Astrocyte (in vitro differentiated cells and primary cell): ENCODE data around the gene GSE1. TPM values are rescaled to one million over a fixed set of nuclear protein-coding genes. Genes with fewer than 3 reads are reported as not detected.

ENCODE experiments used
- DNase-seq: peaks from one replicate; pipeline ENCODE4 v3.0.0-alpha.2; 2010; ENCODE audit warnings: low read depth
- FAIRE-seq: peaks from 2 replicates; lab custom pipeline; 2011; peaks lifted over from hg19 to GRCh38; lab: Jason Lieb, UNC
- H2AFZ ChIP-seq: 2 replicates; pipeline ENCODE4 v1.6.0; 2012; ENCODE audit warnings: low read depth, low read length, inconsistent platforms
- H3K27ac ChIP-seq: 2 replicates; pipeline ENCODE4 v1.5.1; 2011; ENCODE audit warnings: low read depth, low read length, inconsistent platforms
- H3K27me3 ChIP-seq: 2 replicates; pipeline ENCODE4 v1.6.0; 2011; ENCODE audit warnings: low read length, inconsistent platforms; ENCODE audit not compliant: insufficient read depth
- H3K36me3 ChIP-seq: 2 replicates; pipeline ENCODE4 v1.5.1; 2011; ENCODE audit warnings: low read length, inconsistent platforms; ENCODE audit not compliant: insufficient read depth
- H3K4me1 ChIP-seq: 2 replicates; pipeline ENCODE4 v1.5.1; 2011; ENCODE audit warnings: low read length, inconsistent platforms; ENCODE audit not compliant: insufficient read depth
- H3K4me2 ChIP-seq: 2 replicates; pipeline ENCODE4 v1.6.0; 2012; ENCODE audit warnings: low read length, inconsistent platforms
- H3K4me3 ChIP-seq: 2 replicates; pipeline ENCODE4 v1.5.1; 2011; ENCODE audit warnings: low read depth, mild to moderate bottlenecking, low read length, inconsistent platforms; ENCODE audit not compliant: insufficient read depth
- H3K79me2 ChIP-seq: 2 replicates; pipeline ENCODE4 v1.6.0; 2012; ENCODE audit warnings: mild to moderate bottlenecking, low read length, inconsistent platforms; ENCODE audit not compliant: insufficient read depth
- H3K9ac ChIP-seq: 2 replicates; pipeline ENCODE4 v1.6.0; 2012; ENCODE audit warnings: mild to moderate bottlenecking, low read length, inconsistent platforms
- H3K9me3 ChIP-seq: 2 replicates; pipeline ENCODE4 v1.5.1; 2012; ENCODE audit warnings: low read depth, mild to moderate bottlenecking, low read length, inconsistent platforms; ENCODE audit not compliant: insufficient read depth
- H4K20me1 ChIP-seq: 2 replicates; pipeline ENCODE4 v1.6.0; 2012; ENCODE audit warnings: low read length, inconsistent platforms; ENCODE audit not compliant: insufficient read depth
- H3K27ac Mint-ChIP-seq: one replicate; pipeline ENCODE4 v1.8.0; 2021; ENCODE audit warnings: mild to moderate bottlenecking, mixed read lengths; ENCODE audit not compliant: unreplicated experiment
- H3K27me3 Mint-ChIP-seq: one replicate; pipeline ENCODE4 v1.8.0; 2021; ENCODE audit warnings: low read depth, mixed read lengths; ENCODE audit not compliant: unreplicated experiment
- H3K36me3 Mint-ChIP-seq: one replicate; pipeline ENCODE4 v1.8.0; 2021; ENCODE audit warnings: low read depth, mixed read lengths; ENCODE audit not compliant: unreplicated experiment
- H3K4me1 Mint-ChIP-seq: one replicate; pipeline ENCODE4 v1.8.0; 2021; ENCODE audit warnings: low read depth, mixed read lengths; ENCODE audit not compliant: unreplicated experiment
- H3K4me3 Mint-ChIP-seq: one replicate; pipeline ENCODE4 v1.8.0; 2021; ENCODE audit warnings: mild to moderate bottlenecking, moderate library complexity, mixed read lengths; ENCODE audit not compliant: unreplicated experiment
- H3K9me3 Mint-ChIP-seq: one replicate; pipeline ENCODE4 v1.8.0; 2021; ENCODE audit warnings: mild to moderate bottlenecking, mixed read lengths; ENCODE audit not compliant: unreplicated experiment
- CTCF ChIP-seq: IDR thresholded peaks from 2 replicates; pipeline ENCODE4 v1.5.1; 2011; ENCODE audit warnings: low read depth, mild to moderate bottlenecking, inconsistent platforms, low read length, moderate library complexity; ENCODE audit not compliant: insufficient read depth
- EZH2 ChIP-seq: IDR thresholded peaks from 2 replicates; pipeline ENCODE4 v1.6.1; 2012; ENCODE audit warnings: mild to moderate bottlenecking, low read length, inconsistent platforms; ENCODE audit not compliant: insufficient read depth
- total RNA-seq: library from RNA; stranded (reverse); gene quantifications from 2 replicates; pipeline ENCODE4 v1.2.1, GENCODE V29; 2021

GSE1 gene
- total RNA-seq, 1 donor from 2014 or later, result 35.0 TPM

- Histone ChIP-seq H3K27ac (no peak overlapping the region), H3K9me3 (no peaks in the 10 kb centered on the region), H4K20me1 (peaks cover 96% of the 10 kb centered on the region), H3K4me1 (no peaks in the 10 kb centered on the region), H3K9ac (no peak overlapping the region), H2AFZ (no peak overlapping the region), H3K27me3 (no peaks in the 10 kb centered on the region), H3K4me3 (no peak overlapping the region), H3K4me2 (no peak overlapping the region), H3K79me2 (no peaks in the 10 kb centered on the region), H3K36me3 (no peaks in the 10 kb centered on the region)
- Mint-ChIP-seq H3K36me3 (peaks cover 2% of the 10 kb centered on the region), H3K27me3 (no peaks in the 10 kb centered on the region), H3K4me3 (no peak overlapping the region), H3K27ac (no peak overlapping the region), H3K9me3 (no peaks in the 10 kb centered on the region), H3K4me1 (no peaks in the 10 kb centered on the region)
- DNase-seq (no peak), FAIRE-seq (no peak)
- TF ChIP-seq EZH2 (no peak), CTCF (no peak)
Observed at GRCh38 chr16:85637808-85638647, 24.9 kb downstream of the GSE1 start.

DNA sequence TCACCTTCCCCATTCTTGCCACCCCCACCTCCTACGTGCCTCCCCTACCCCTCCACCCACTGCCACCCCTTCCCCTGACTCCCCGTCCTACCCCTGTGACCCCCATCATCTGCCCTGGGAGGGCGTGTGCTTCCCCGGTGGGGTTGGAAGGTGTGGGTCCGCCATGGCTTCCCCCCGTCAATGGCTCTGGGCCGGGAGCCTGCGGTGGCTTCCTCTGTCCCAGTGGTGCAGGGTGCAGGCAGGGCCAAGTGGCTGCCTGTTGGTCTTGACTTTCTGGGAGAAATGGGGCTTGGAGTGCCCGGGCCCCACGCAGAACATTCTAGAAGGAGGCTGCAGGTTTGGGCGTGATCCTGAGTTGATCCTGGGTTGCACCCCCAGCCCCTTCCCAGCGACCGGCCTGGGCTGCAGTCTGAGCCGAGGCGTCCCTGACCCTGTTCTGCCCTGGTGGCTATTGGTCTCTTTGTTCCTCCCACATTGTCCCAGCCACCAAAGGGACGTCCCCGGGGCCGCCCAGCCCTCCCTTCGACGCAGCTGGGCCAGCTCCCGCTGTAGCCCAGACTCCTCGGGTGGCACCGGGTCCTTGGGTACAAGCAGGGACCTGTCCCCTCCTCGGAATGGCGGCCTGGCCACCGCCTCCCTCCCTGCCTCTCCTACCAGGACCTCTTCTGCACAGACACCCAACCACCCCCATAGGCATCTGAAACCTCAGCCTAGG is 25.7 kb downstream of the GSE1 start:
- no peak overlapping the region for H3K27ac ChIP-seq

More for the DNA sequence above, 25.7 kb downstream of the GSE1 start:
- no peaks in the 10 kb centered on the region for H3K9me3 Mint-ChIP-seq
- no peak overlapping the region for H3K4me3 ChIP-seq
- no peaks in the 10 kb centered on the region for H3K4me1 Mint-ChIP-seq
- H3K4me2 ChIP-seq, result no peak overlapping the region
- H2AFZ ChIP-seq, result no peak overlapping the region
- no peaks in the 10 kb centered on the region for H3K27me3 ChIP-seq
- FAIRE-seq (no peak), DNase-seq (no peak)
- no peaks in the 10 kb centered on the region for H3K27me3 Mint-ChIP-seq
- H3K9me3 ChIP-seq, result no peaks in the 10 kb centered on the region
- H3K27ac Mint-ChIP-seq, result no peak overlapping the region
- H3K9ac ChIP-seq, result no peak overlapping the region
- H3K36me3 ChIP-seq, result no peaks in the 10 kb centered on the region
- no peak overlapping the region for H3K4me3 Mint-ChIP-seq
- TF ChIP-seq CTCF (no peak), EZH2 (no peak)
- H4K20me1 ChIP-seq, result peaks cover 96% of the 10 kb centered on the region
- H3K79me2 ChIP-seq, result no peaks in the 10 kb centered on the region
- peaks cover 2% of the 10 kb centered on the region for H3K36me3 Mint-ChIP-seq
- no peaks in the 10 kb centered on the region for H3K4me1 ChIP-seq
